Duodenal mucosa (tissue), 2 donors: Measurements from ENCODE around the gene MLEC.

Experiments
- H3K27ac ChIP-seq: one replicate; pipeline ENCODE4 v1.7.0; 2013; ENCODE audit warnings: low read depth, low read length
- H3K27me3 ChIP-seq, 2 donors: one replicate each; pipeline ENCODE4 v1.7.0; 2013; ENCODE audit warnings: low read length in 2 of 2, control low read depth in 1 of 2; ENCODE audit not compliant: insufficient read depth in 2 of 2, control insufficient read depth in 1 of 2
- H3K36me3 ChIP-seq, 2 donors: one replicate each; pipeline ENCODE4 v1.7.0; 2013; ENCODE audit warnings: low read length in 2 of 2, control low read depth in 1 of 2; ENCODE audit not compliant: insufficient read depth in 2 of 2, control insufficient read depth in 1 of 2
- H3K4me1 ChIP-seq, 2 donors: one replicate each; pipeline ENCODE4 v1.7.0; 2013; ENCODE audit warnings: low read length in 2 of 2, control low read depth in 1 of 2; ENCODE audit not compliant: insufficient read depth in 2 of 2, control insufficient read depth in 1 of 2
- H3K4me3 ChIP-seq, 2 donors: one replicate each; pipeline ENCODE4 v1.7.0; 2013; ENCODE audit warnings: low read length in 2 of 2, low read depth in 1 of 2
- H3K9ac ChIP-seq, 2 donors: one replicate each; pipeline ENCODE4 v1.7.0; 2013; ENCODE audit warnings: low read length in 2 of 2, low read depth in 1 of 2
- H3K9me3 ChIP-seq, 2 donors: one replicate each; pipeline ENCODE4 v1.7.0; 2013; ENCODE audit warnings: low read length in 2 of 2, control low read depth in 1 of 2; ENCODE audit not compliant: control insufficient read depth in 1 of 2

The MLEC gene

DNA sequence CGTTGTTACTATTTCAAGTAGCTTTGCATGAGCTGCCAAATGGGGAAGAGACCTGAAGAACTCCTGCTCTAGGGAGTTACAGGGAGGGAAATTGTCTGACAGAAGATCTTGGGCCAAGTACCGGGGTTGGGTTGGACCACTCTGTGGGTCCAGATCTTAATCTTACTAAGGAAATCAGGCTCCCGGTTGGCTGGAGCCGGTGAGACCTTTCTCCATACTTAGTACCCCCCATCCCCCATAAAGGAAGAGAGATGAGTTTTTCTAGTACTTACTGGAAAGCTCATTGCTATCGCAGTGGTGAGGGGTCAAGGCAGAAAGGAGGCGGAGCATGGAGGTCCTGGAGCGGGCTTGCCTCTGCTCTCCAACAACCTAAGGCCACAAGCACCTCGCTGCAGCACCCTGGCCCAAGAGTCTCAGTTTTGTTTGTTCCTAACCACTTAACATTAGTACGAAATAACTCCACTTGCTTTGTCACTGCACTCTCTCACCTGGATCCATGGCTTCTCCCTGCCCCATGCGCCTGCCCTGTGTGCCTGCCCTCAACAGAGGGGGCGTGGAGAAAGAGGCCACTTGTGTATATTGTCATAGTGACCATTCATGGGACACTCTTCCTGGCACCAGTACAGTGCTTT, 16.5 kb downstream of the MLEC start:
- Histone ChIP-seq H3K4me3 (no peak overlapping the region), H3K36me3 (peaks cover 39 to 54% of the 10 kb centered on the region in 2 donors), H3K4me1 (peaks cover 0 to 15% of the 10 kb centered on the region in 2 donors), H3K27ac (no peak overlapping the region), H3K27me3 (no peaks in the 10 kb centered on the region), H3K9me3 (no peaks in the 10 kb centered on the region), H3K9ac (no peak overlapping the region)

DNA sequence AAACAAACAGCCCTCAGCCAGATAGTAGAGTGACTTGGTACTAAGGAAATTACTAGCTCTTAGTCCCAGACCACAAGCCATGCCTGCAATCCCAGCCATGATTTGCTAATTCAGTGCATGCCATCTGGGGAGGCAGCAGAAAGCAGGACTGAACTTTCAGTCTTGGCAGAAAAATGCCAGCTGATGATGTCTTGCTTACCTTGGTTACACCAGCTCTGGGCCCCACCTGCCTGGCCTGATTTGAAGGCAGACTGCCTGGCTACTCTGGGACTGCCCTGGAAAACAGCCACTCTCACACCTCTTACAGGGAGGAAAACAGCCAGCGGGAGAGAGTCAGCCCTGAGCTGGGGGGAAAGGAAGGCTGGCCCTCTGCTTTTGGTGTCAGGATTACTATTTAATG, 18.7 kb downstream of the MLEC start:
- H3K4me1 ChIP-seq = peaks cover 12 to 13% of the 10 kb centered on the region in 2 donors
- peaks cover 21 to 32% of the 10 kb centered on the region in 2 donors for H3K36me3 ChIP-seq
- H3K4me3 ChIP-seq = no peak overlapping the region
- no peaks in the 10 kb centered on the region for H3K9me3 ChIP-seq
- H3K9ac ChIP-seq = no peak overlapping the region
- H3K27ac ChIP-seq = no peak overlapping the region
- no peaks in the 10 kb centered on the region for H3K27me3 ChIP-seq

DNA sequence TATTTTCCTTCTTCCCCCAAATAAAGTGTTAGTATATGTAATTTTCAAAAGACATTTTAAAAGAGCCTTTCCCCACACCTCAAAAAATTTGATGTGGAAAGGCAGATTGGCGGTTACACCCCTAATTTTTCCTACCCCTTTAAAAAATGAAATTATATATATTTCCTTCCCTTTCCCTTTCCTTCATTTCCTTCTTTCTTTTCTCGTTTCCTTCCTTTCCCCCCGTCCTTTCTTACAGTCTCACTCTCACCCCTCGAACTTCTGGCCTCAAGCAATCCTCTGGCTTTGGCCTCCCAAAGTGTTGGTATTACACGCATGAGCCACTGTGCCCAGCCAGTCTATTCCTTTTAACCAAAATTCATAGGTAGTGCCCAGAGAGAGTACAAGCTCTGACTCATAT, 19.1 kb downstream of the MLEC start:
- no peak overlapping the region for H3K9ac ChIP-seq
- peaks cover 17 to 28% of the 10 kb centered on the region in 2 donors for H3K36me3 ChIP-seq

DNA sequence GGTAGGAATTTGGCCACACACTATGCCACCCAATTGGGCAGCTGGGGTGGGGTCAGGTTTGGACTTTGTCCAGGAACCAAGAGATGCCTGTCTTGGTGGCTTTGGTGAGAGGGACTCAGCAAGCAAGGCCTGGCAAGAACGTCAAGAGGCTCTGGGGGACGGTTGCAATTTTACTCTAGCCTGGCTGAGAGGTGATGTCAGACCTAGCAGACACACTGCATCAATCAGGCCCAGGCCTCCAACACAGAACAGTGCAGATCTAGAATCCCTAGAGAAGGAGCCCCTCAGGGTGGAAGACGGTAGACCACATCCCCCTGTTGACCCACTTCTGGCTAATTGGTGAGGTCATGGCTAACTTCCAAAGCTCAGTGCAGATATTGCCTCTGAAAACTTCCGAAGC, 21.7 kb downstream of the MLEC start:
- Histone ChIP-seq H3K27me3 (no peaks in the 10 kb centered on the region), H3K4me1 (peaks cover 18 to 30% of the 10 kb centered on the region in 2 donors), H3K27ac (no peak overlapping the region), H3K4me3 (no peak overlapping the region), H3K9me3 (no peaks in the 10 kb centered on the region), H3K36me3 (peaks cover 9% of the 10 kb centered on the region in 2 donors), H3K9ac (no peak overlapping the region)

More for the DNA sequence above, 19.1 kb downstream of the MLEC start:
- no peak overlapping the region for H3K4me3 ChIP-seq
- H3K9me3 ChIP-seq = no peaks in the 10 kb centered on the region
- no peaks in the 10 kb centered on the region for H3K27me3 ChIP-seq
- H3K27ac ChIP-seq = no peak overlapping the region
- peaks cover 13 to 14% of the 10 kb centered on the region in 2 donors for H3K4me1 ChIP-seq

DNA sequence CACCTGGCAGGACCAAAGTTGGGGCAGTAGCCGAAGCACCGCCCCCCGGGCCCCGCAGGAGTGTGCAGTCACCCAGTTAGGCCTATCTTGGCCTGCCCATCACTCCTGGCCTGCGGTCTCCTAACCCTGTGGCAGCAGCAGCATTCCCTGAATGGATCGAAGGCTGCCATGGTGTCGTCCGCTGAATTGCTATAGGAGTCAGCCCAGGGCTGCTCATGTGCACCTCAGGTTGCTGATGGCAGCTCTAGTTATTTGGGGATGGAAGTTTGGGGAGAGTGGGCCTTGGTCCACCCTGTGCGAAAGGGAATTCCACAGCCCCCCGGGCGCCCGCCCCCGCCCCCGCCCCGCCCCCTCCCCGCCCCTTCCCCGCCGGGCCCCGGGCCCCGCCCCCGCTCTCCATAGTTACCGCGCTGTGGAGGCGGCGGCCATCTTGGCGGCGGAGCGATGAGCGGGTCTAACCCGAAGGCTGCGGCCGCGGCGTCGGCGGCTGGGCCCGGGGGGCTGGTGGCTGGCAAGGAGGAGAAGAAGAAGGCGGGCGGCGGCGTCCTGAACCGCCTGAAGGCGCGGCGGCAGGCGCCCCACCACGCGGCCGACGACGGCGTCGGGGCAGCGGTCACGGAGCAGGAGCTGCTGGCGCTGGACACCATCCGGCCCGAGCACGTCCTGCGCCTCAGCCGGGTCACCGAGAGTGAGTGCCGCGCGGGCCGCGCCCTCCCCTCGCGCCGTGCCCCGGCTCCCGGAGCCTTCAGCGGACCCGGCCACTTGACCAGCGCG, 23.3 kb downstream of the MLEC start, which contains the start of gene UNC119B:
UNC119B (plus strand) TSS at position 428 of the 774 bp plus-strand sequence; CDS start at position 445, 17 bp downstream.
- no peaks in the 10 kb centered on the region for H3K27me3 ChIP-seq
- peak within 1 kb of the TSS; percentile 76 to 78 for H3K9ac ChIP-seq
- peaks cover 4 to 9% of the 10 kb centered on the region in 2 donors for H3K36me3 ChIP-seq
- no peaks in the 10 kb centered on the region for H3K9me3 ChIP-seq
- peak within 1 kb of the TSS; percentile 75 to 81 for H3K4me3 ChIP-seq
- peak within 1 kb of the TSS; percentile 63 for H3K27ac ChIP-seq
- peaks cover 18 to 31% of the 10 kb centered on the region in 2 donors for H3K4me1 ChIP-seq

DNA sequence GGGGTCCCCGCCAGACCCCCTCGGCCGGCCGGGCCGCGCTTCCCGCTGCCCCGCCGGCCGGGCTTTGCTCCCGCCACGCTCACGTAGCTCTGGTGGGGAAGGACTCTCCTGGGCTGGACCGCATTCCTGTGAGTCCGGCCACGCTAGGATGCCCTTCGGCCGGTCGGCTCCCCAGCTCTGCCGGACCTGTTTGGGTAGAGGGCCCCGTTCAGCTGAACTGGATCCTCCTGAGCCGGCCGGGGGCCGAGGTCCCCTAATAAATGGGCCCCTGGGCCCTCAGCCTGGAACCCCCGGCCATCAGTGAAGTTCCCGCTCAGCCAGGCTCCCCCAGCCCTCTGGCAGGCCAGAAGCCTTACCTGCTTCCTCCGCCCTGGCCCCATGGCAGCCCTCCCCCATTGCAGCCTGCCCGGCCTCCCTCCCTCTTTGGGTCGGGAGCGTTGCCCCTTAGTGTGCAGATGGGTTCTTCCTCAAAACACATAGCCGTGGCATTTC, 23.9 kb downstream of the MLEC start:
- H3K4me1 ChIP-seq = peaks cover 18 to 31% of the 10 kb centered on the region in 2 donors
- no peaks in the 10 kb centered on the region for H3K27me3 ChIP-seq
- peak overlapping the region; percentile 63 for H3K27ac ChIP-seq
- H3K9me3 ChIP-seq = no peaks in the 10 kb centered on the region
- peak overlapping the region; percentile 75 to 81 for H3K4me3 ChIP-seq
- H3K36me3 ChIP-seq = peaks cover 4 to 12% of the 10 kb centered on the region in 2 donors
- peak overlapping the region; percentile 76 to 78 for H3K9ac ChIP-seq

DNA sequence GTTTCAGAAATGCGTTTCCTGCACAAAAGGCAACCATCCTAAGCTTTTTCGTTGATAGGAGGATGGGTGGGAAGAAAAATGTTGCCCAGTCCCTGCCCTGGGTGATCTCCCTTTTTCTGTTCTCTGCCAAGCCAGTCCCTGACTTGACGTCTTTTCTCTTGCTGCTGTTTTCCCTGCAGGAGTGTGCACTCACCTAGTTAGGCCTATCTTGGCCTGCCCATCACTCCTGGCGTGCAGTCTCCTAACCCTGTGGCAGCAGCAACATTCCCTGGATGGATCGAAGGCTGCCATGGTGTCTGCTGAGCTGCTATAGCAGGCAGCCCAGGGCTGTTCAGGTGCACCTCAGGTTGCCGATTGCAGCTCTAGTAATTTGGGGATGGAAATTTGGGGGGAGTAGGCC, 24.5 kb downstream of the MLEC start:
- Histone ChIP-seq H3K4me3 (peak overlapping the region; percentile 75 to 81), H3K27ac (no peak overlapping the region), H3K9ac (peak overlapping the region; percentile 76 to 78), H3K9me3 (no peaks in the 10 kb centered on the region), H3K27me3 (no peaks in the 10 kb centered on the region), H3K36me3 (peaks cover 6 to 16% of the 10 kb centered on the region in 2 donors), H3K4me1 (peaks cover 23 to 31% of the 10 kb centered on the region in 2 donors)

DNA sequence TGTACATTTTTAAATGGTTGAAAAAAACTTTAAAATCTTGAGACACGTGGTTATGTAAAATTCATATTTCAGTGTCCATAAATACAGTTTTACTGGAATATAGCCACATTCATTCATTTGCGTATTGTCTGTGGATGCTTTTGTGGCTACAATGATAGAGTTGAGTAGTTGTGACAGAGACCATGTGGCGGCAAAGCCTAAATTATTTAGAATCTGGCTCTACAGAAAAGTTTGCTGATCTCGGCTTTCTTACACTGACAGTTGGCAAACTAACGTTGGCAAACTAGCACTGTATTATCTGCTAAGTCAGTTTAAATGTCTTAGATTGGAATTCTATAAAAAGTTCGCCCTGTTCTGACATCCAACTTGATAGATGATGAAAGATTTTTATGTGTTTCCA, 25.7 kb downstream of the MLEC start:
- no peaks in the 10 kb centered on the region for H3K27me3 ChIP-seq
- H3K36me3 ChIP-seq = peaks cover 13 to 25% of the 10 kb centered on the region in 2 donors
- no peak overlapping the region for H3K4me3 ChIP-seq
- H3K27ac ChIP-seq = no peak overlapping the region
- H3K9ac ChIP-seq = no peak overlapping the region
- no peaks in the 10 kb centered on the region for H3K9me3 ChIP-seq
- peaks cover 25 to 31% of the 10 kb centered on the region in 2 donors for H3K4me1 ChIP-seq

DNA sequence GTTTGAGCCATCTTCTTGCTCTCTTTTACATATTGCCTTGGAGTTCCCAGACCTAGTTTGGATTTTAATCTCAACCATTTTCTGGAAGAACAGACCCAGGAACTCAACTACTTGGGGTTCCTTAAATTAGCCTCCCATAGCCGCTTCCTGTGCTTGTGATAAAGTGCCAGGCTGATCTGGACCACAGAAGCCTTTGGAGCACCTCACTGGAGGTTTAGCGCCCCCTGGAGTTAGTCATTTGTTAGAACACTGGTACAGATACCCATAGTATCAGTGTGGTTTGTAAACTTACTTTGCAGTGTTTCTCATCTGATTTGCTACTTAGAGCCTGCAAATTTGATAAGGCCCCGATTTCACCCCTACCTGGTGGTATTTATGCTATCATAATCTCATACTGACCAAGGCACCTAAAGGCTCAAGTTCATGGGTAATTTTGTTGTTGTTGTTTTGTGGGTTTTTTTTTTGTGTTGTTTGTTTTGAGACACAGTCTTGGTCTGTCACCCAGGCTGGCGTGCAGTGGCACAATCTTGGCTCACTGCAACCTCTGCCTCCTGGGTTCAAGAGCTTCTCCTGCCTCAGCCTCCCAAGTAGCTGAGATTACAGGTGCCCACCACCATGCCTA, 27.0 kb downstream of the MLEC start:
- Histone ChIP-seq H3K36me3 (peaks cover 13 to 31% of the 10 kb centered on the region in 2 donors), H3K27ac (no peak overlapping the region), H3K9me3 (no peaks in the 10 kb centered on the region)

DNA sequence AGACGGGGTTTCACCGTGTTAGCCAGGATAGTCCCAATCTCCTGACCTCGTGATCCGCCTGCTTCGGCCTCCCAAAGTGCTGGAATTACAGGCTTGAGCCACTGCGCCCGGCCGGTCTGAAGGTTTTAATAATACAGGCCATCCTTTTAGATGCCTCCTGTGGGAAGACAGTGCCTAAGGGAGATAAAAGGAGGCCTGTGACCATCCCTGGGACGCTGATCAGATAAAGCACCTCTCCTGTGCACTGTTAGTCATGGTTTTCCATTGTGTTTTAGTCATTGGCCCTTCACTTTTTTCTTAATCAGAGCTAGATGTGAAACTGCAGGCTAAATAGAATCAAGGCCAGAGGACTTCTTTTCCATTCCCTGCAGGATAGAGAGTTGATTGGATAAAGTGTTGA, 31.1 kb downstream of the MLEC start:
- H3K27me3 ChIP-seq = no peaks in the 10 kb centered on the region
- H3K27ac ChIP-seq = no peak overlapping the region
- H3K9me3 ChIP-seq = no peaks in the 10 kb centered on the region
- peaks cover 30 to 37% of the 10 kb centered on the region in 2 donors for H3K4me1 ChIP-seq
- H3K4me3 ChIP-seq = peak overlapping the region in 1 of 2 donors; percentile 41
- H3K9ac ChIP-seq = no peak overlapping the region
- H3K36me3 ChIP-seq = peaks cover 31 to 69% of the 10 kb centered on the region in 2 donors

More for the DNA sequence above, 27.0 kb downstream of the MLEC start:
- Histone ChIP-seq H3K27me3 (no peaks in the 10 kb centered on the region), H3K9ac (no peak overlapping the region), H3K4me3 (no peak overlapping the region), H3K4me1 (peaks cover 35 to 40% of the 10 kb centered on the region in 2 donors)
